ENCODE results near the gene ABR.
A peak's percentile ranks its signal among the peaks of the same experiment; 100 is the strongest.
"Not testable (repeated sequence)": the region's sequence is repeated elsewhere in the genome, so short reads cannot be mapped to it uniquely, and the experiment has no call there.

The ABR gene

DNA sequence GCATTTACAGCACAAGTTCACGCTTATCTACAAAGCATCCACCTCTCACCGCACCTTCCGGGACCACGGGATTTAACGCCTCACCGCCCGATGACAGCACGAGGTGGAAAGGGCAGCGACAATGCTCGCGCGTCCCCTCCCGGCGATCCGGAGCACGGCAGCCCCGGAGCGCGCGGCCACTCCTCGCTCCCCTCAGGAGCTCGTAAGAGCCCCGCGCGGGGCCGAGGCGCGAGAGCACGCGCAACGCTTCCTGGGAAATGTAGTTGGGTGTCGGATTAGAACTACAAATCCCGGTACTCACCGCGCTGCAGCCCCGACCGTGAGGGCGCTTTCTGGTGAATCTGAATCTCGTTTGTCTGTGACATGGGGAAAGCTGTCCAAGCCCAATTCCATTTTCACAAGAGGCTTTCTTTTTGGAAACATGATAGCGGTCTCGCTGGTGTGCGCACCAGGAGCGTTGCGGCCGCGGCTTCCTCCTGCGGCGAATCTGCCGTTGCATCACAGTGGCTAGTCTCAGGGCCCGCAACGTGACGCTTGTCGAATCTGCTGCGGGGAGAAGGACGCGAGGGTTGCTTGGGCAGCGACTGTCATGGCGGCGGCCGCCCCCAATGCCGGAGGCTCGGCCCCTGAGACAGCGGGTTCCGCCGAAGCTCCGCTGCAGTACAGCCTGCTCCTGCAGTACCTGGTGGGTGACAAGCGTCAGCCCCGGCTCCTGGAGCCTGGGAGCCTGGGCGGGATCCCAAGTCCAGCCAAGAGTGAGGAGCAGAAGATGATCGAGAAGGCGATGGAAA, 183.0 kb downstream of the ABR start, which contains the start of gene TIMM22:
Gene TIMM22 (plus strand): TSS at position 576 of the 791 bp plus-strand sequence. CDS start 14 bp downstream, at position 590.
- peak; percentile 64 to 99 (median 90) for DNase-seq

DNA sequence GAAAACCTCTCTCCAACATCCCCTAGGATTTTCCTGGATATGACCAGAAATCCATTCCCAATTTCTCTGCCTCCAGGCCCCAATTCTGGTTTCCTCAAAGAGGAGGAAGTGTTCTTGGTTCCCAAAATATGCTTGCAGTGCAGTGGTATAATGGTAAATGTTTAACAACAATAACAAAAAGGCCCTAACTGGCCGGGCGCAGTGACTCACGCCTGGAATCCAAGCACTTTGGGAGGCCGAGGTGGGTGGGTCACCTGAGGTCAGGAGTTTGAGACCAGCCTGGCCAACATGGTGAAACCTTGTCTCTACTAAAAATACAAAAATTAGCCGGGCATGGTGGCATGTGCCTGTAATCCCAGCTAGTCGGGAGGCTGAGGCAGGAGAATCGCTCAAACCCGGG, 184.5 kb downstream of the ABR start:
- not testable (repeated sequence) for DNase-seq

DNA sequence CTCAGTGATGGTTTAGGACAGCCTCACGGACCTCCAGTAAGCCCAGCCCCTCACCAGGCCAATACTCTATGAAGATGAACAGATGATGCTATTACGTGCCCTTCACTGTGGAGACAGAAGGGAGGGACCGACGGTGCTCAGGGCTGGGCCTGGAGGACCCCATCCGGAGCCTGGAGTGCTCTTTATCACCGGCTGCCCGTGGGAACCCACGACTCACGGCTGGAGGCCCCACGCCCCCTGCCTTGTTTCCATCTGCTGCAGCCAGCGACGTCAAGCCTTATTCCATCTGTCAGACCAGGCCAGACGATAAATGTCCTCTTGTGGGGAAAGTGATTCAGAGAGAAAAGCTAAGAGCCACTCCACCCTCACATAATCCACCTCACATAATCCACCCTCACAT, 186.8 kb downstream of the ABR start:
- no peak for DNase-seq

DNA sequence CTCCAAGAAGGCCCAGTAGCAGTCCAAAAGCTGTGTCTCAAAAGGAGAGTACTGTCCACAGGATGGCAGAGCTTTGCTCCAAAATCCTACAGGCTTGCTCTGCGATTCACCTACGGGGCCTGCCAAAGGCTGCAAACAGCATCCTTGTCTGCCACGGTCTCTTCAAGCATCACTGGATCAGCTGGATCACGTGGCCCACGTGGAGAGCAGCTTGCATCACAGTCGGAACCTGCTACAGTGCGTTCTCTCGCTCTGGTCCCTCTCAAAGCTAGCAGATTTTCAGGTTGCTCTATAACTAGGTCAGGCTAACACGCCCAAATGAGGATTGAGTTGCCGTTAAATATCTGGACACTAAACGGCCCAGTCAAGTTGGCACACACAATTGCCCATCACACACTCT, 191.2 kb downstream of the ABR start:
- no peak for DNase-seq

DNA sequence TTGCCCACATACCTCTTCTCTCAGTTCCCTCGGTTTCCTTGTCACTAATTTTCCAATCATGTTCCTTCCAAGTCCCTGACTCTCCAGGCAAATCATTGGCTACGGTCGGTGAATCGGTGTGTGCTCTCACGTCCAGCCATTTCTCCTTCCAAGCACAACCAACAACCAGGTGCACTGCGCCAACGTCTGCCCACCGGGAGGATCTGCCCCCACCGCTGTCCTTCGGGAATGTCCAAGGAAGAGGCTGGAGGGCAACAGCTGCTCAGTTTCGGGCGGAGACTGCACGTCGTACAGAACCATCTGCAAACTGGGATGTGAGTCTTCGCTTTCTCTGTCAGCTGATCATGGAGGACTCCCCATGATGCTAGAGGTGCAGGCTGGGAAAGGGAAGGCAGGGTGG, 191.8 kb downstream of the ABR start:
- no peak for DNase-seq

DNA sequence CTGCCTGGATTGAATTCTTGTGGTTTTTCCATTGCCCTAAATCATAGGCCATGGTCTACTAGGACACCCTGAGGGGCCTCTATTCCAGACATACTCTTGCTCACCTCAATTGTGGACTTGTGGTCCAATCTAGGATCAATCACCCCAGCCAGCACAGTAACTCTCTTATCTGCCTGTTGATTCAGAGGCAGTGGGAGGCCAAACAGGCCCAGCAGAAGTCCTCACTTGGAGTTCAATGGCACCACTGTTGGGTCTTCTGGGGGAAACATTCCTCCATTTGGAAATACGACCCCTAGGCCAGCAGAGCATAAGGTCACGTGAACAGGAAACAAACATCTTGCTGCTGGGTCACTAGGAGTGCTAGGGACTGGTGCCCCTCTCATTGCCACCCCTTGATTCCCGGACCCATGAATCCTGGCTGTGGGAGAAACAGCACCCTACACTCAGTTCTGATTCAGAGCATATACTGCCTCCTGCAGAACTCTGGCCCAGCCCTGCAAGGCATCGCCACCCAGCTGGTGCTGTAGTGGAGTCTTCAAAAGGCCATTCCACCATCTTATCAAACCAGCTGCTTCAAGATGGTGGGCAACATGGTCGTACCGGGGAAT, 193.4 kb downstream of the ABR start:
- no peak for DNase-seq

DNA sequence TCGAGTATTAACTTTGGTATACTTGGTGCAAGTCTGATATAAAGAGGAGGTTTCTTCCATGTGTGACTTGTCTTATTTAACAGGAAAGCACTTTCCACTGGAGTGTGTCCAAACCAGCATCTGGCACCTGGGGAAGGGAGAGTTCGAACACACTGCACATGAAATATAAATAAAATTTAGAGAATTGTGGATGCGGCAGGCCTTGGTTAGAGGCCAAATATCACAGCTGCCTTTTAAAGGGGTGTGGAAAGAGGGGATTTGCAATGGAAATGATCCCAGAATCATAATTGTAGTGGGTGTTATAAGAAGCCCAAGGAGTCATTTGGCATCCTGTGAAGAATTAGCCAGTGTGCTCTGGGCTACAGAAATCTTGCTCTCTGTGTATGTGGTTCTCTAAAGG, 195.9 kb downstream of the ABR start:
- no peak for DNase-seq

DNA sequence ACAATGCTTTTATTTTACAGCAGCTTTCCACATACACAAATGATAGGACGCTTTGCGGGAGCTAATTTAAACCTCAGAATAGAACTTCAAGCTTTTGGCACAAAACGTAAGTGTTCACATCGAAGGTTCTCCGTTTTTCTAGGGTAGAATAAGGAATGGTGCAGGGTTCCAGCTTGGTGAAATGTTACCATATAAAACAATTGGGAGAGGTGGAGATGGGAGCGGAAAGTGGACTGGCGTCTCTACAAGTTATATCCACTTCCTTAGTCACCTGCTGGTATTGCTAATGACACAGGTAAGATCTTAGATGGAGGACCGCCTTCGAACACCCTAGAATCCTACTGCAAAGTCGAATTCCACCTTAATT, 198.5 kb downstream of the ABR start:
- DNase-seq, result no peak

DNA sequence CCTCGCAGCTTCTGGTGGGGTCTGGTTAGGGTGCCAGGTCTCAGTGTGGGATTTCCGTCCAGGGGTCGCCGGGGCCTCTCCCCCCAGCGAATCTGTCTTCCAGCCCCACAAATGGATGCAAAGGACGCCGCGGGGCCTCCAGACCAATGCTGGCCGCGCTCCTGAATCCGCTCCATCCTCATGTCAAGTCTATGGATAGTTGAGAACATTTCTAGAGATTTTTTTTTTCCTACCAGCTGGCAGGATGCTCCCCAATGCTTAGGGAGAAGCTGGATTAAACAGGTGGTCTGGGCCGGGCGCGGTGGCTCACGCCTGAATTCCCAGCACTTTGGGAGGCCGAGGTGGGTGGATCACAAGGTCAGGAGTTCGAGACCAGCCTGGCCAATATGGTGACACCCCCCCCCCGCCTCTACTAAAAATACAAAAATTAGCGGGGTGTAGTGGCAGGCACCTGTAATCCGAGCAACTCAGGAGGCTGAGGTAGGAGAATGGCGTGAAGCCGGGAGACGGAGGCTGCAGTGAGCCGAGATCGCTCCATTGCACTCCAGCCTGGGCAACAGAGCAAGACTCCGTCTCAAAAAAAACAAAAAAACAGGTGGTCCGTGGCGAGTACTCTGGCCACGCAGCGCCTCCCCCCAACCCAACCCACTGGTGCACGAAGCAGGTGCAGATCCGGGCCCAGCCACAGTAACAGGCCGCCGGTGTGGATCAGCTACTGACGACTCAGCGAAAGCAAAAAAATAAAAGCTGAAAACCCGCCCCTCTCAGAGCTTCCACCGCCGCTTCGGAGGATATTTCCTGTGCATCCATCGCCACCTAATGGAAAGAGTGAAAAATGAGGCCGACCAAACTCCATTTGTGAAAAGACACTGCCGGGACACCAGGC, 199.1 kb downstream of the ABR start:
- peak in 50 of 56 donors; percentile 10 to 83 (median 56) for DNase-seq

DNA sequence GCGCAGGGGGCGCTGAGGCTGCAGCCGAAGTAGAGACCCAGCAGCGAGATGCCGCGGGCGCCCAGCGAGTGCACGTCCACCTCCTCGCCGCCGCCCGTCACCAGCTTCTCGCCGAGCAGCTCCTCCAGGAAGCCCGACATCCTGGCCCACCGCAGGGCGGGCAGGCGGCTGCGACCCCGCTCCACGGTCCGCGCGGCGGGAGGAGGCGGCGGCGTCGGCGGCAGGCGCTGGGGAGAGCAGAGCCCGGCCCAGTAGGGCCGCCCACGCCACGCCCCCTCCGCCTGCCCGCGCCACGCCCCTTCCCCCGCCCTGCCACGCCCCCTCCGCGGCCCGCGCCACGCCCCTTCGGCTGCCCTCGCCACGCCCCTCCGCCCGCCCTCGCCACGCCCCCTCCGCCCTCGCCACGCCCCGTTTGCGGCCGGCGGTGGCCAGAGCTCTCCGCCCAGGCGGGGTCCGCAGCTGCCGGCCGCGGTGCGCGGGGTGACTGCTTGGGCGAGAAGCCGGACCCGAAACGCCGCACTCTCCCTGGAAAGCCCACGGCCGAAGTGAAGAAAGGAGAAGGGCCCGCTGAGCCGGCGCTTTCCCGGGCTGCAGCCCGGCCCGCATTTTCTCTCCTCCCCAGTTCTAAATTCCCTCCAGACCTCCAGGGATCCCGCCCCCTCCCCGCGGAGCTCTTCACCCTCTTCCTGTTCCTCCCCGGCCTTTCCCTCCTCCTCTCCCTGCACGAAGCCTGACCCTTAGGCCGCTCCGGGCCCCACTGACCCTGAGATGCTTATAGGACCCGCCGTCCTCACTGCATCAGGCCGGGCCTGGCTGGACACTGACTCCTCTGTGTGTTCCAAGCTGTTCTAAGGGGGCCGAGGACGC, 200.0 kb downstream of the ABR start, which contains the start of gene NXN:
Gene NXN (minus strand): TSS at position 238 of the 867 bp plus-strand sequence.
- peak in 54 of 56 donors; percentile 33 to 93 (median 79) for DNase-seq

DNA sequence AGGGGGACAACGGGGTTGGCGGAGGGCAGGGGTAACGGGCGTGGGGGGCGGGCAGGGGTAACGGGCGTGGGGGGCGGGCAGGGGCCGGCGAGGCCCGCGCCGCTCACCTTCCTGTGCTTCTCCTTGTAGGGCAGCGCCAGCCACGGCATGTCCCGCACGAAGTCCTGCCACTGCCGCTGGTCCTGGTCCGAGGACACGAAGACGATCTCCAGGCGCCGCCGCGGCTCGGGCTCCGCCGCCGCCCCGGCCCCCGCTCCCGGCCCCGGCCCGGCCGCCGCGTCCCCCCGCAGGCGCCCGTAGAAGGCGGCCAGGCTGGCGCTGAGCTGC, 200.6 kb downstream of the ABR start:
- DNase-seq, result peak in 1 of 56 donors; percentile 60

DNA sequence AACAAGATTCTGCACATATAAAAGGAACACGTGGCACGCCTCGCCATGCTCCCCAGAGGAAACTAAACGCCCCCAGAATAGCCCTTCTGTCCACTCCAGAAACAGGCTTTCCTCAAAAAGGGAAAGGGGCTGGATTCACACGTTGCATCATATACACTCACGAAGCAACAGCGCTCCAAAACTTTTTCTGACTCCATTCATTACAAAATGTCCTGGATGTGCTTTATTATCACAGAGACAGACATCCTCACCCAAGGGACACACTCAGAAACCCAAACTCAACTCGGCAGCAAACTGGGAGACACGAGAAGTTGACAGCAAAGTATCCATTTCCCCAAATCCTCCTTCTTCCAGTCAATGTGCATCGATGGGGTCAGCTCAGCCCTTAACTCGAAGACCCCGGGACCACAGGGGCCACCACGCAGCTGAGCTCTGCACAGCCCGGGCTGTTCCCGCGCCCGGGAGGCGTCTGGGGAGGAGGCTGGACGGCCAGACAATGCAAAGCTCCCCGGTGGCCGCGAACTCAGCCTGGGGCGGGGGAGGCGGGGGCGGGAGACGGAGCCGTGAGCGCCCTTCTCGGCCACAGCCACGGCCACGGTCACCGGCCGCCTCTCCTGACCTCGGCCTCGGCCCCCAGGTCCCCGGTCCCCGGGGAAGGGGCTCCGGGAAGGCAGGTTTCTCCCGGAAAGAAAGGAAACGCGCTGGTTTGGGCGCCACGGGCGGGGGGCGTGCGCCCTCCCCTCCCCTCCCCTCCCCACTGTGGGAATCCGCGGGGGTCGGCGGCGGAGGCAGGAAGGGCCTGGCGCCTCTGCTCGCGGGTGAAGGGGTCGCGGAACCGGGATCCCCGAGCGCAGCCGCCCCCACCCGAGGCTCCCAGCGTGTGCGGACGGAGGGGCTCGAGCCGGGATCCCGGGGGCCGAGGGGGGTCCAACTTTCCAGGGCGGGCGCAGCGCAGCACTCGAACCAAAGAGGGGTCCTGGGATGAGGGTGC, 201.4 kb downstream of the ABR start:
- DNase-seq, result peak in 1 of 56 donors; percentile 15

DNA sequence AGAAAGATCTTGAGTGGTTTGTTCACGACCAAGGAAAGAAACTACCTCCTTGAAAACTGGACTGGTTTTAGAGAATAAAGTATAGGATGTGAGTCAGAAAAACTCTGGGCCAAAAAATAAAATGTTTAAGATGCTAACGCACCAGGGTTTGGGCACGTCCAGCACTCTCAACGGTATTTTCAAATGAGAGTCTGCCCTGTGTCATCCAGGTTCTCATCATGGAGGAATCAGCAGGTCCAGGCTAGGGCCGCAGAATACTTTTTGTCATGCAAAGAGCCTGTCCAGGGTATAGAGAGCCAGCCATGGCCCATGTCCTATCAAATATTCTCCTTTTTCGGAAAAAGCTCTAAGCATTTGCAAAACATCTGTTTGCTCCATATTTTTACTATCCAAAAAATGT, 202.6 kb downstream of the ABR start:
- no peak for DNase-seq

DNA sequence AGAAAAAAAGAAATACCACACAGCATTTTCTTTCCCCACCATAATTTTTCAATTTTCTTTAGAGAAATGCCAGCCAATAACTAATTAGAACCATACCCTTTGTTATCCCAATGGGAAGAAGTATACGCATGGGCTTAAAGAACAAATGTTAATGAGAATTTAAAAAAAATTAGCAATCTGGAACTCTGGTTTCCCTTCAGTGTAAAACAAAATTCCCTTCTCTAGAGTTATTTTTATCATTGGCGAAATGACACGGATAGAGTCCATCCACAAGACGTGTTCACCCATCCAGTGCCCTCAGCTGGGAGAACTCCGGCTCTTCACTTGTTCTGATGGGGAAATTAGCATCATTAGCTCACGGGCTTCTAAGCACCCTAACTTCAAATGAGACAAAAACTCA, 203.5 kb downstream of the ABR start:
- DNase-seq, result no peak

DNA sequence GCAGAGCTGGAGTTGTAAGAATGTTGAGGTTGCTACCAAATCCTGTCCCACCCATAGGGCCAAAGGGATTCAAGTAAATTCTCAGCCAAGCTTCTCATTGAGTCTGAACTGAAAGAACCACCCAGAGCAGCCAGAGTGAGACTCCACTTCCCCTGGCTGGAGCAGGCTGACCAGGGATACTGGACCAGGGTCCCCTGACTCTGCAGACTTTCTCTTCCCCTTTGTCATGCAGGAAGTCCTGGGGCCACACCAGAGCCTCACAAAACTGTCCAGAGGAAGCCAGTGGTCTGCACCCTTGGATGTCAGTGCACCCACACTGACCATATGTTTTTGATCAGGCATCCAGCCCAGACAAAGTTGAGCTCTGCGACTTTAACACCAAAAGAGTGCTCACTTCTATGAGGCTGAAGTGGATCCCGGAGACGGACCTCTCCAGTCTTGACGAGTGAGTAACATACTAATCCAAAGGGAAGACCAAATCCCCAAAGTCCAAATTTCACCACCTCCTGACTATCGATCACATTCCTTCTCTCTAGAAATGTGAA, 204.3 kb downstream of the ABR start:
- DNase-seq, result peak in 13 of 56 donors; percentile 2 to 58 (median 14)

DNA sequence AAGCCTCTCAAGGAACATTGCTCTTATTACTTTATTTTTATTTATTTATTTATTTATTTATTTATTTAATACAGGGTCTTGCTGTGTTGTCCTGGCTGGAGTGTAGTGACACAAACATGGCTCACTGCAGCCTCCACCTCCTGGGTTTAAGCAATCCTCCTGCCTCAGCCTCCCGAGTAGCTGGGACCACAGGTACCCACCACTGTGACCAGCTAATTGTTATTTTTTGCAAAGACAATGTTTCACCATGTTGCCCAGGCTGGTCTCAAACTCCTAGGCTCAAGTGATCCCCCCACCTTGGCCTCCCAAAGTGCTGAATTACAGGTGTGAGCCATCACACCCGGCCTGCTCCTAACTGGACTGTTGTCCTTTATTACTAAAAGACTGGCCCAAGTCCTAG, 205.0 kb downstream of the ABR start:
- not testable (repeated sequence) for DNase-seq

DNA sequence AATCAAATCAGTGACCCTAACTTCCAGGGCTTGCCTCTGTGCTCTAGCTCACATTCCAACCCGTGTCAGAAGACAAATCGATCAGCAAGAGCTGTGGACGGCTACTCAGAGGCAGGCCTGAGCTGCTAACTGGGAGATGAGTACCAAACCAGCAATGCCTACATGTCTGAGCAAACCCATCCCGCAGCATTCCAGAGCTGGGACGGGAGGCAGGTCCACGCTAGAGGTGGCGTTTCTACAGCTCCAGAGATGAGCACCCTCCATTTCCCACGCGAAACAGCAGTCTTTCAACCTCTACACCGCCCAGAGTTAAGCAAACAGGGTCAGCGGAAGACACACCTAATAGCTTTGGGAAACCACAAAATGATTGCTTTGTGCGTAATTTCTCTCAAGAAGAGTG, 206.7 kb downstream of the ABR start:
- no peak for DNase-seq

DNA sequence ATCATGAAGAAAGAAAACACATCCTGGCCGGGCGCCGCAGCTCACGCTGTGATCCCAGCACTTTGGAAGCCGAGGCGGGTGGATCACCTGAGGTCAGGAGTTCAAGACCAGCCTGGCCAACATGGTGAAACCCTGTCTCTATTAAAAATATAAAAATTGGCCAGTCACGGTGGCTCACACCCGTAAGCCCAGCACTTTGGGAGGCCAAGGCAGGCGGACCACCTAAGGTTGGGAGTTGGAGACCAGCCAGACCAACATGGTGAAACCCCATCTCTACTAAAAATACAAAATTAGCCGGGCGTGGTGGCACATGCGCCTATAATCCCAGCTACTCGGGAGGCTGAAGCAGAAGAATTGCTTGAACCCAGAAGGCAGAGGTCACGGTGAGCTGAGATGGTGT, 207.9 kb downstream of the ABR start:
- DNase-seq, result not testable (repeated sequence)

DNA sequence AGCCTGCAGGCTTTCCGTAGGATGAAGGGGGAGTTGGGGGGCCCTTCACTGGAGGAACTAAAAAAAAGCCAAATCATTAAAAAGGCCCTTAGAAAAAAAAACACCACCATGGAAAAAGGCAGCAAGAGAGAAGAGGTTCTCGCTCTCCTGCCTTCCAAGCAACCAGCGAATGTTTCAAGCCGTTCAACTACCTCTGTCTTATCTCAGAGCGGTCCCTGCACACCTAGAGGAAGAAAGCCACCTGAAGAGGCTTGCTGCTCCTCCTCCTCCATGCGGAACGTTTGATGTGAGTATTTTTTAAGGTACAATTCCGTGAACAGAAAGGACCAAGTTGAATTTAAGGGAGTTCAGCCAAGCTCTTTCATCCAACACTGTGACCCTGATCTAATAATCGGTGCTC, 209.4 kb downstream of the ABR start:
- no peak for DNase-seq
